ENCODE data around the gene STRIP1. TPM values are rescaled to one million over a fixed set of nuclear protein-coding genes. Genes with fewer than 3 reads are reported as not detected.
A peak's percentile ranks its signal among the peaks of the same experiment; 100 is the strongest.

The STRIP1 gene
- total and polyA plus RNA-seq, 12 donors, result 22.3 to 47.9 (median 30.2) TPM

DNA sequence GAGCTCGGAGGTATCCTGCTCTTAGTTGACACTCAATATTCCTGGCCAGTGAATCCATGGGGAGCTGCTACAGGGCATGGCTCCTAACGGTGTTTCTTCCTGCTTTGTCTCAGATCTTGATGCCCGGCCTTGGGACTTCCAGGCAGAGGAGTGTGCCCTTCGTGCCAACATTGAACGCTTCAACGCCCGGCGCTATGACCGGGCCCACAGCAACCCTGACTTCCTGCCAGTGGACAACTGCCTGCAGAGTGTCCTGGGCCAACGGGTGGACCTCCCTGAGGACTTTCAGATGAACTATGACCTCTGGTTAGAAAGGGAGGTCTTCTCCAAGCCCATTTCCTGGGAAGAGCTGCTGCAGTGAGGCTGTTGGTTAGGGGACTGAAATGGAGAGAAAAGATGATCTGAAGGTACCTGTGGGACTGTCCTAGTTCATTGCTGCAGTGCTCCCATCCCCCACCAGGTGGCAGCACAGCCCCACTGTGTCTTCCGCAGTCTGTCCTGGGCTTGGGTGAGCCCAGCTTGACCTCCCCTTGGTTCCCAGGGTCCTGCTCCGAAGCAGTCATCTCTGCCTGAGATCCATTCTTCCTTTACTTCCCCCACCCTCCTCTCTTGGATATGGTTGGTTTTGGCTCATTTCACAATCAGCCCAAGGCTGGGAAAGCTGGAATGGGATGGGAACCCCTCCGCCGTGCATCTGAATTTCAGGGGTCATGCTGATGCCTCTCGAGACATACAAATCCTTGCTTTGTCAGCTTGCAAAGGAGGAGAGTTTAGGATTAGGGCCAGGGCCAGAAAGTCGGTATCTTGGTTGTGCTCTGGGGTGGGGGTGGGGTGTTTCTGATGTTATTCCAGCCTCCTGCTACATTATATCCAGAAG lies 19.4 kb downstream of the STRIP1 start:
- 47 to 67% (median 53%) methylated on average over 13 to 16 of the region's 16 CpGs for WGBS, 4 donors
- no peak for TF ChIP-seq POLR2A (IDR thresholded peaks at IDR 0.05)
- TF ChIP-seq, protein P1, sequence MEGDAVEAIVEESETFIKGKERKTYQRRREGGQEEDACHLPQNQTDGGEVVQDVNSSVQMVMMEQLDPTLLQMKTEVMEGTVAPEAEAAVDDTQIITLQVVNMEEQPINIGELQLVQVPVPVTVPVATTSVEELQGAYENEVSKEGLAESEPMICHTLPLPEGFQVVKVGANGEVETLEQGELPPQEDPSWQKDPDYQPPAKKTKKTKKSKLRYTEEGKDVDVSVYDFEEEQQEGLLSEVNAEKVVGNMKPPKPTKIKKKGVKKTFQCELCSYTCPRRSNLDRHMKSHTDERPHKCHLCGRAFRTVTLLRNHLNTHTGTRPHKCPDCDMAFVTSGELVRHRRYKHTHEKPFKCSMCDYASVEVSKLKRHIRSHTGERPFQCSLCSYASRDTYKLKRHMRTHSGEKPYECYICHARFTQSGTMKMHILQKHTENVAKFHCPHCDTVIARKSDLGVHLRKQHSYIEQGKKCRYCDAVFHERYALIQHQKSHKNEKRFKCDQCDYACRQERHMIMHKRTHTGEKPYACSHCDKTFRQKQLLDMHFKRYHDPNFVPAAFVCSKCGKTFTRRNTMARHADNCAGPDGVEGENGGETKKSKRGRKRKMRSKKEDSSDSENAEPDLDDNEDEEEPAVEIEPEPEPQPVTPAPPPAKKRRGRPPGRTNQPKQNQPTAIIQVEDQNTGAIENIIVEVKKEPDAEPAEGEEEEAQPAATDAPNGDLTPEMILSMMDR (IDR thresholded peaks at IDR 0.05), result peak; percentile 91 to 97 (median 94)
- DNase-seq, result peak; percentile 60 to 91 (median 77)
- intact Hi-C loops (cut with DNase I), result loop anchor here in 1 of 2 donors (5.0 kb wide), 1 partner anchor 54 kb away; no protein-coding TSS in a partner anchor
- no peaks in the 10 kb centered on the region for H3K9me3 ChIP-seq (replicated peaks in 1 of 3)
- H3K36me3 ChIP-seq (replicated peaks in 1 of 2), result peaks cover 0 to 78% of the 10 kb centered on the region in 2 donors
- no peak overlapping the region for H3K27ac ChIP-seq
- H3K4me3 ChIP-seq, result no peak overlapping the region
- H3K27me3 ChIP-seq, result no peaks in the 10 kb centered on the region
- H3K4me1 ChIP-seq (replicated peaks in 1 of 2), result peaks cover 18 to 56% of the 10 kb centered on the region in 2 donors

DNA sequence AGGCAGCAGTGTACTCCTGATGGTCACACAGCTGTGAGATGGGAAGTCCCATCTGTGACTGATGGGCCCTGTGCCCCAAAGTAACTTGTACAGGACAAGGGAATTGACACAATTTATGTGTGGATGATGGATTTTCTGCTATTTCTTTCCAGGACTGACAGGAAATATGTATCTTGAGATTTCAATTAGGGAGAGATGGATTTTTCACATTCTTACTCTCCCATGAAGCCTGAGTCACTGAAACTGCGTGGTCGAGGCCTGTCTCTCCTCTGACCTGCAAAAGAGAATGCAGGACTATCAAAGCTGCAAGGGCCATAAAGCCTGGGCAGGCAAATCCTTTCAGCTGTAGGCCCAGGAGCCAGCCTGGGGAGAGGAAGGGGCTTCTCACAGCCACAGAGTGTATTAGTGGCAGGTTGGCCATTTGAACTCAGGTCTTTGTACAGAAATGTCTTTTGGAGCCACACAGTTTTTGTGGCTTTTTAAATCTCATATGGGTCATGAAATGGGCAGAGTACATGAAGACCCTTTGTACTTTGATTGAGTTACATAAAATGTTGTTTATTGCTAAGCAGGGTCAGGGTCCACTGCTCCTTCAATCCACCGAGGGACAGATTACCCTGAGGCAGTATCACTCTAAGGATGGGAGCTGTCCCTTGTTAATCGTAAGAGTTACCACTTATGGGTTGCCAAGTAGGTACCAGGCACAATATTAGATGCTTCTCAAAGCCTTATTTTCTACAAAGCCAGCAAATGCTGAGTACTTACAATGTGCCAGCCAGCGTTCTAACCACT lies 21.3 kb downstream of the STRIP1 start:
- H3K9me3 ChIP-seq (replicated peaks in 1 of 3), result no peaks in the 10 kb centered on the region
- no peaks in the 10 kb centered on the region for H3K27me3 ChIP-seq
- peak overlapping the region in 2 of 5 donors; percentile 57 to 70 for H3K27ac ChIP-seq
- intact Hi-C loops (cut with DNase I), result loop anchor here in 1 of 2 donors (5.0 kb wide), 1 partner anchor 52 kb away; no protein-coding TSS in a partner anchor
- DNase-seq, result no peak
- H3K4me3 ChIP-seq, result no peak overlapping the region
- H3K36me3 ChIP-seq (replicated peaks in 1 of 2), result peaks cover 0 to 61% of the 10 kb centered on the region in 2 donors
- 73 to 83% (median 80%) methylated on average over 5 of the region's 5 CpGs for WGBS, 4 donors
- TF ChIP-seq POLR2A (IDR thresholded peaks at IDR 0.05), result no peak
- TF ChIP-seq, protein P1 (IDR thresholded peaks at IDR 0.05), result no peak
- peaks cover 10 to 37% of the 10 kb centered on the region in 2 donors for H3K4me1 ChIP-seq (replicated peaks in 1 of 2)

DNA sequence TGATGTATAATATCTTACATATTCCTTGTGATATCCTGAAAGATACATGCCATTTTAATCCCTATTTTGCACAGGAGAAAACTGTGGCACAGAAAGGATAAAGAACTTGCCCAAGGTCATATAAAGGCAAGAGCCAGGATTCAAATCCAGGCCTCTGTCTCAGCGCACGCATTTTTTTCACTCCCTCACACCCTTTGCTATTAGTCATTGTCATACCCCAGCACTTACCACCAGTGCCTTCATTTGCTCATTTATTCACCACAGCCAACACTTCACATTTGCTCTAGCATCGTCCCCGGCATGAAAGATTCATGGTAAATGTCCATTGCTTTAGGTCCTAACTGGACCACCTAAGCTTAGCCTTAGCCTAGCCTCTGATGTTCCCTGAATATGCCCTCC lies 21.9 kb downstream of the STRIP1 start:
- peak overlapping the region in 3 of 5 donors; percentile 41 to 70 (median 57) for H3K27ac ChIP-seq
- intact Hi-C loops (cut with DNase I), result loop anchor here in 1 of 2 donors (5.0 kb wide), 1 partner anchor 51 kb away; no protein-coding TSS in a partner anchor

More for the DNA sequence above, 21.9 kb downstream of the STRIP1 start:
- Histone ChIP-seq H3K36me3 (replicated peaks in 1 of 2) (peaks cover 0 to 55% of the 10 kb centered on the region in 2 donors), H3K4me1 (replicated peaks in 1 of 2) (peaks cover 5 to 31% of the 10 kb centered on the region in 2 donors), H3K27me3 (no peaks in the 10 kb centered on the region), H3K4me3 (no peak overlapping the region), H3K9me3 (replicated peaks in 1 of 3) (no peaks in the 10 kb centered on the region)
- WGBS, 4 donors, result 41 to 55% (median 46%) methylated on average over 4 of the region's 4 CpGs
- TF ChIP-seq, protein P1 (IDR thresholded peaks at IDR 0.05), result no peak
- no peak for TF ChIP-seq POLR2A (IDR thresholded peaks at IDR 0.05)
- no peak for DNase-seq
